Measurements from ENCODE around the gene MEF2A.

The MEF2A gene

DNA sequence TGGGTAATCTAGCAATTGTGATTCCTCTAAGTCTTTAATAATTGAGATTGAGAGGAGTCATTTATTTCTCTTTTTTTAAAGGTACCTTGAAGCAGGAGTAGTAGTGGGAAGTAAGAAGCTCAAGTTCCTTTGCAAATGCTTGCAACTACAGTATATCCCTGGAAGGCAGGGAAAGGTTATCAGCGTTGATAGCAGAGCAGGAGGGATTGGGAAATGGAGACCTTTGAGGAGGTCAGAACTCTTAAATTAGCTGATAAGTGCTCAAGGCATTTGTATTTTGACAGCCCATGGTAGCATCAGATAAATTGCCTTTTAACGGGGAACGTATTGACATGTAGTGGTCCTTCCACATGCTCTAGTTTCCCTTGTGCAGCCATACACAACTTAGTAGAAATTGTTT, 47.7 kb downstream of the MEF2A start:
- DNase-seq: no peak

DNA sequence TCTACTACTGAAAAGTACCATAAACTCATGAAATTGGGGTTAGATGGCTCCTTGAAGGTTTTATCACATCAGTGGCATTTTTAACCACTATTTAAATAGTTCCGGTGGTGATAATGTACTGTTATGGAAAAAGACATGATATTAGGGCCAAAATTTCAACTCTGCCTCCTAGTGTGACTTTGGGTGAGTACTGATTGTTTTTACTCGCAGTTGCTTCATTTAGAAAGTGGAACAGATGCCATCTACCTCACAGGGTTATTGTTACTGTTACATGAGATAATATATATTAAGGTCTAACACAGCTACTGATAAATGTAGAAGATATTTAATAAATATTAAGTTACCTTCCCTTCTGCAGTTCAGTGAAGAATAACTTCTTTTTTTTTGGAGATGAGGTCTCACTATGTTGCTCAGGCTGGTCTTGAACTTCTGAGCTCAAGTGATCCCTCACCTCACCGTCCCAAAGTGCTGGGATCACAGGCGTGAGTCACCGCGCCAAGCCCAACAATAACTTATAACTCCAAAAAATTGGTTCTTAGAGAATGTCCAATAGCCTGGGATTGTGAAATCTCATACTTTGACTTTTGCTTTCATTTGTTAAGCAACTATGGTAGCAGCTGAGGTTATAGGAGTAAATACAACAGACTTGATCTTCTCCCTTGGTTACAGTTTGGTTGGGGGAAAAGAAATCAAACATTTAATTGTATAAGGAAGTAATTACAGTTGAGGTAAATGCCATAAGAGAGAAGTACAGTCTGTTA, 48.3 kb downstream of the MEF2A start:
- DNase-seq: no peak

GRCh38 chr15:99614749-99615288, 49.0 kb downstream of the MEF2A start:
- DNase-seq: no peak

DNA sequence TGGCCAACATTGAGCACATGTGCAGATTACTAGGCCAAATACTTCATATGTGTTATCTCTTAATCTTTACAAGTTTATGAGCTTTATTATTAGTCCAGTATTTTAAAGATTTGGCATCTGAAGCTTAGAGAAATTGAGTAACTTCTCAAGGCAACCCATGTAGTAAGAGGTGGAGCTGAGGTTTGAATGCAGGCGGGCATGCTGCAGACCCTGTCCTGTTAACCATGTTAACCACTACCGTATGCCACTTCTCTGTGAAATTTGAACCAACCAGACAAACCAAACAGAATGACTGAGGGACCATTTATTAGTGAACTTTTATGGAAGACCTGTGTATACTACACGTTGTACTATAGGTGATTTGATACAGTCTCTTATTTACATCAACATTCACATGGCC, 49.7 kb downstream of the MEF2A start:
- no peak for DNase-seq

DNA sequence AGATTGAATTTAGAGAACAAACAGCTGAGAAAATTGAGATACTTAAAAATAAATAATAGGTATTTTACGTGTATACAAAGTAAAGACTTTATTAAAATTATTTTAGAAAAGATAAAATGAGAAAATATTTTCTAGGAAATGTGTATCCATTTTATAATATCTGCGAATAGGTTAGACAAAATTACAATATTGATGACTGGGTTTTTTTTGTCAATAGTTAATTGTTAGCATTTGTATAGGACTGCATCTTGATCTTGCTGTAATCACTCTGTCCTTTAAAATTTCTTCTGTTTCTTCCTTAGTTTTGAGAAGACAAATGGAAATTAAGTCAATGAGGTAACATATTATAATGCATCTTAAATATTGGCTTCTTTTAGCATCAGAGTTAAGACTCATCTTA, 50.3 kb downstream of the MEF2A start:
- DNase-seq: no peak

DNA sequence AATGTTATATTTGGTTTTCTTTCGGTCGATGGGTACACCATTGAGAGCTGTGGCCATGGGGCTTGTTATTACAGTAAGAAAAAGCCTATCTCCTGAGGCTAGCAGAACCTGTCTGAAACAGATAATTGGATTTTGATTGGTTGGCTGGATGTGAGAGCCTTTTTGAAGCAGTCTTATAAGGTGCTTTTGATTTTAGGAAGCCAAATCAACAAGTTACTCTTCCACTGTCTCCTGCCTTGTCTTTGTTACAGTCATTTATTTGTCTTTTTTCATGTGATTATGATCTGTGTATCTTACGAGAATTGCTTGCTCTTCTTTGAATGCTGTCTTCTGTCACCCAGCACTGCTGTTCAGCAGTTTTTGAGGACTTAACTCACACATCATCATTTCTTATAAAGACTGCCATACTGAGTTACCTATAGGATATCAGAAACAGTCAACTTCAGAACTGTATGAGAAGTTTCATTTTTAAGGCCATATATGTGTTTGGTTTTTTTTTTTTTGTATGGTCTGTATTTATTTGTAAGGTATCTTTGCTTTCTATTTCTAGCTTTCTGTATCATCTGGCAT, 51.1 kb downstream of the MEF2A start:
- no peak for DNase-seq

DNA sequence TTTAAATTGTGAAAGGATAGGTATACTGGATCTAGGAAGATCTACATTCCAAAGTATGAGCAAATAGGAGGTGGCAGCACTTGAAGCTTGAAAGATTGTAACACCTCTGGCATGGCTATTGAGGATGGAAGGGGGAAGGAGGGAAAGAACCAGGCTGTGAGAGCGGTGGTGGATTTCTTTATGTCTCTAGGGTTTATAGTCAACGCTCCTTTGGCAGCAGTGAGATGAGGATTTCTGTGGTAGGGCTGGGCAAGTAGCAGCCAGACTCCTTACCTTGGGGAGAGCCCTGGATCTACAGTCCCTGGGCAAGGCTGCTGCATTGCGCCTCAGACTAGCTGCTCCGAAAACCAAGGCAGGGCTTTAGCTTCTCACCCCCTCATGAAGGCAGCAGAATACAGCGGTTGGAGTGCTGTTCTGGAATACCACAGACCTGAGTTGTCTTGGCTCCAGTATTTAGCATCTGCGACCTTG, 53.2 kb downstream of the MEF2A start:
- no peak for DNase-seq

GRCh38 chr15:99619712-99620111, 53.9 kb downstream of the MEF2A start:
- DNase-seq: no peak

- DNase-seq: no peak
Measured at GRCh38 chr15:99620178-99620577, 54.4 kb downstream of the MEF2A start.

GRCh38 chr15:99621767-99622166, 56.0 kb downstream of the MEF2A start:
- no peak for DNase-seq

DNA sequence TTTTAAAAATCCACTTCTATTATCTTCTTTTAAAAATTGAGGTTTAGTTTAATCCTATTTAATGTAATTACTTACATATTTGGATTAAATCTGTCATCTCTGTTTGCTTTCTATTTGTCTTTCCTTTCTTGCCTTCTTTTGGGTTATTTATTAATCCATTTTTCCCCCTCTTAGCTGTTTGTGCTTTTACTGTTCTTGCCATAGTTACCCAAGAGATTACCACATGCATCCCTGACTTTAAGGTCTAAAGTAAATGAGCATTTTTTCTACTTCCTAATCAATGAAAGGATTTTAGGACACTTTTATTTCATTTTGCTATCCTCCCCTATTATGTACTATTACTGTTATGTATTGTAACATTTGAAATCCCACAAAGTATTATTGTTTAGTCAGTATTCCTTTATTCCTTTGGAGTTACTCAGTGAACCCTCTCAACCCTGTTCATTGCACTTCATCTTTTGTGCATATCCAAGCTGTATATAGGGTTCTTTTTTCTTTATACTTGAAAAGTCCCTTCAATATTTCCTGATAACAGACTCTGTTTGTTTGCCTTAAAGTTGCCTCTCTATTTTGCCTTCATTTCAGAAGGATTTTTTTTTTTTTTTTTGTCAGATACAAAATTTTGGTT, 62.7 kb downstream of the MEF2A start:
- no peak for DNase-seq

GRCh38 chr15:99630607-99631131, 64.9 kb downstream of the MEF2A start:
- DNase-seq: no peak

- no peak for DNase-seq
Measured at GRCh38 chr15:99631255-99631654, 65.5 kb downstream of the MEF2A start.

DNA sequence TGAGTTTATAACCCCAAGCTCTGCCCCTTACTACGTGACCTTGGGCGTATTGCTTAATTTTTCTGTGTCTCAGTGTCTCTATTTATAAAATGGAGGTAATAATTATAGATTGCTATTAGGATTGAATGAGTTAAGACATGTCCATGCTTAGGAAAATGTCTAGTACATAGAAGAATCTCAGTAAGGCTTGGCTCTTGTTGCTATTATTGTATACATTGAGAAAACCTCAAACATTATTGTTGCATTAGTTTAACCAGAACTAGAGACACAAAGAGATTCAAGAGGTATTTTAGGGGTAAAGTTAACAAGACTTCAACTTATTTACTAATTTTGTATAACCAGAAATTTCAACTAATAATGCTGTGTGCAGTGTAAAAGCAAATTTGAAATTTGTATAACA, 66.7 kb downstream of the MEF2A start:
- no peak for DNase-seq

- DNase-seq: no peak
Measured at GRCh38 chr15:99633655-99634054, 67.9 kb downstream of the MEF2A start.

DNA sequence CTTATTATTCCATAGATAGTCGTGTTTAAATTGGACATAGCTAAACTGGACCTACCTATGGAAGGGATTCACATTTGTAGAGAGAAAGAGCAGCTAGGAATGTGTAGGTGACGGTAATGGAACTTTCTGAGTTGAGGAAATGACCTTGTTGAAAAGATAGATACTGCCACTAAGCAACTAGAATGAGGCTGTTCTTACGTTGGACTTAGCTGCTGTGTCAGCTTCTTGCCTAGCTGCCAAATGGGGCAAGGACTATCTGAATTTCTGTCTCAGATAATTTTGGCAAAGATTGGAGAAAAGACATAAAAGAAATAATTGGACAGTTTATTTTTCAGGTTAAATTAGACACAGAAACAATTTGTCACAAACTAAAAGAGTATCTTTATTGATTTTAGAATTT, 68.8 kb downstream of the MEF2A start:
- DNase-seq: no peak

- DNase-seq: no peak
Measured at GRCh38 chr15:99635145-99635544, 69.4 kb downstream of the MEF2A start.

DNA sequence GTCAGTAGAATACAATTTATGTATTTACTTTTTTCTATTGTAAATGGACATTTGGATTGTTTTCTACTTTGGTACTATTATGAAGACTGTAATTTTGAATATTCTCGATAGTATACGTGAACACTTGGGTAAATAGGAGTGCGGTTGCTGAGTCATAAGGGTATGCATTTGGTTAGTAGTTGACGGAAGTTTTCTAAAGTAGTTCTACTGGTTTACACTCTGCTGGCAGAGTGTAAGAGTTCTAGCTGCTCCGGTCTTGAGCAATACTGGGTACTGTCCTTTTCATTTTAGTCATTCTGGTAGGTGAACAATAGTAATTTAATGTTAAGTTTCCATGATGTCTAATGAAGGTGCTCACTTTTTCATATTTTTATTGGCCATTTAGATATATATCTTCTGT, 70.0 kb downstream of the MEF2A start:
- DNase-seq: no peak

GRCh38 chr15:99644913-99645542, 79.2 kb downstream of the MEF2A start:
- DNase-seq: no peak

DNA sequence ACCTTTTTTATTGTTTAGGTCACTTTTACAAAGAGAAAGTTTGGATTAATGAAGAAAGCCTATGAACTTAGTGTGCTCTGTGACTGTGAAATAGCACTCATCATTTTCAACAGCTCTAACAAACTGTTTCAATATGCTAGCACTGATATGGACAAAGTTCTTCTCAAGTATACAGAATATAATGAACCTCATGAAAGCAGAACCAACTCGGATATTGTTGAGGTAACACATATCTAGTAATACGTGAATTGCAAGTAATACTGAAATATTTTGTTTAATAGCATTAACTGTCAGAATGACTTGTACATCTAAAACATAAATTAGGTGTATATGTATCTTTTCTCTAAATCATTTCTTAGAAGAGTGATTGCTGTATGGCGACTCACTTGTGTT, 79.8 kb downstream of the MEF2A start:
- DNase-seq: no peak

GRCh38 chr15:99645951-99646350, 80.2 kb downstream of the MEF2A start:
- no peak for DNase-seq

GRCh38 chr15:99651023-99651807, 85.4 kb downstream of the MEF2A start:
- DNase-seq: no peak

GRCh38 chr15:99656205-99656604, 90.4 kb downstream of the MEF2A start:
- DNase-seq: no peak
